NCI-H2107 treated with DMSO at 0.1 percent for 48 hours (cell line): ENCODE measurements around the gene ELAC1.
"Not testable (repeated sequence)": the region's sequence is repeated elsewhere in the genome, so short reads cannot be mapped to it uniquely, and the experiment has no call there.

ENCODE experiments used
- DNase-seq: peaks from one replicate; lab custom pipeline; 2025; ENCODE audit not compliant: unreplicated experiment; lab: John Stamatoyannopoulos, UW

ELAC1 gene

GRCh38 chr18:50972404-50972803 is 4.6 kb downstream of the ELAC1 start:
- not testable (repeated sequence) for DNase-seq

GRCh38 chr18:50973367-50974126 is 5.7 kb downstream of the ELAC1 start:
- no peak for DNase-seq

- no peak for DNase-seq
Observed at GRCh38 chr18:50977037-50977760, 9.4 kb downstream of the ELAC1 start.

GRCh38 chr18:50981381-50981780 is 13.5 kb downstream of the ELAC1 start:
- DNase-seq = no peak

GRCh38 chr18:50982086-50982801 is 14.4 kb downstream of the ELAC1 start:
- no peak for DNase-seq

GRCh38 chr18:50982802-50983179 is 15.0 kb downstream of the ELAC1 start:
- peak; percentile 4 for DNase-seq

- no peak for DNase-seq
Observed at GRCh38 chr18:50986360-50987087, 18.7 kb downstream of the ELAC1 start.

GRCh38 chr18:50987261-50987660 is 19.4 kb downstream of the ELAC1 start:
- DNase-seq = no peak

GRCh38 chr18:50989711-50990110 is 21.9 kb downstream of the ELAC1 start:
- DNase-seq = no peak

GRCh38 chr18:50992351-50992762 is 24.5 kb downstream of the ELAC1 start:
- DNase-seq = peak; percentile 46

GRCh38 chr18:50994031-50994430 is 26.2 kb downstream of the ELAC1 start:
- no peak for DNase-seq

GRCh38 chr18:51003174-51003573 is 35.3 kb downstream of the ELAC1 start:
- not testable (repeated sequence) for DNase-seq

GRCh38 chr18:51006061-51006818 is 38.4 kb downstream of the ELAC1 start:
- DNase-seq = no peak

- DNase-seq = no peak
Observed at GRCh38 chr18:51006948-51007789, 39.3 kb downstream of the ELAC1 start.

GRCh38 chr18:51007790-51008139 is 39.9 kb downstream of the ELAC1 start:
- no peak for DNase-seq

GRCh38 chr18:51009072-51009471 is 41.2 kb downstream of the ELAC1 start:
- peak; percentile 88 for DNase-seq

- DNase-seq = no peak
Observed at GRCh38 chr18:51010218-51010617, 42.4 kb downstream of the ELAC1 start.

- no peak for DNase-seq
Observed at GRCh38 chr18:51011709-51012108, 43.9 kb downstream of the ELAC1 start.

- DNase-seq = no peak
Observed at GRCh38 chr18:51012441-51012840, 44.6 kb downstream of the ELAC1 start.

- DNase-seq = no peak
Observed at GRCh38 chr18:51013259-51013658, 45.4 kb downstream of the ELAC1 start.
